ENCODE results near the gene TLX2. TPM values are rescaled to one million over a fixed set of nuclear protein-coding genes. Genes with fewer than 3 reads are reported as not detected.
A peak's percentile ranks its signal among the peaks of the same experiment; 100 is the strongest.

Gene TLX2
- total RNA-seq, 1 experiment from 2014 or later = 4.2 TPM

DNA sequence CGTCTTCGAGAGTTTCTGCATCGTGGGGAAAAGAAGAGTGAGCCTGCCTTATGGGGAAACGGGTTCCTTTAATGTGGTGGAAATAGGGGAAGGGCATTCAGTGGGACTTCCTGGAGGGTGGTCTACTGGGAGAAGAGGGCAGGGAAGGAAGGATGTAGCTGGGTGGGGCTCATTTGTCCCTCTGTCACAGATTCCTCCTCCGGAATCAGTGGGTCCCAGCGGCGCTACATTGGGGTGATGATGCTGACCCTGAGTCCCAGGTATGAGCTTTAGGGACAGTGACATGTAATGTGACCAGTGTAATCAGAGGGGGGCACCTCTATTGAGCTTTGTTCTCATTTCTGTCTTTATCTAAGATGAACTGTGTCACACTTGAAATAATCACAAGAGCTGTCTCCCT lies 17.4 kb downstream of the TLX2 start:
- DNase-seq (ENCODE audit: low read depth) = no peak

DNA sequence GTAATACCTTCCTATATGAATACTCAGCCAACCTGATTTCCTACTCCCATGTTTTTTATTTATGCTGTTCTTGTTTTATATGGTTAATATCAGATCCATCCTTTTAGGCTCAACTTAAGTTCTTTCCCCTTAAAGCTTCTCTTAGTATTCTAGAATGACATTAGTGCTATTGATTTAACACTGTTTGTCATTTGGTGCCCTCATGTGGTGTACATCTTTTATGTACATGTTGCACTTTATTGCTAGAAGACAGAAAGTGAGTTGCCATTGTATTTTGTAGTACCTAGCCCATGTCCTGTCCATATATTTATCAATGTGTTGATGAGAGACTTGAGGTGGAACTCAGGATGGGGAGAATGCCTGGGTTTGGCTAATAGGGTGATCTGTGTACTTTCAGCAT lies 18.0 kb downstream of the TLX2 start:
- peak; percentile 66 for DNase-seq (ENCODE audit: low read depth)

DNA sequence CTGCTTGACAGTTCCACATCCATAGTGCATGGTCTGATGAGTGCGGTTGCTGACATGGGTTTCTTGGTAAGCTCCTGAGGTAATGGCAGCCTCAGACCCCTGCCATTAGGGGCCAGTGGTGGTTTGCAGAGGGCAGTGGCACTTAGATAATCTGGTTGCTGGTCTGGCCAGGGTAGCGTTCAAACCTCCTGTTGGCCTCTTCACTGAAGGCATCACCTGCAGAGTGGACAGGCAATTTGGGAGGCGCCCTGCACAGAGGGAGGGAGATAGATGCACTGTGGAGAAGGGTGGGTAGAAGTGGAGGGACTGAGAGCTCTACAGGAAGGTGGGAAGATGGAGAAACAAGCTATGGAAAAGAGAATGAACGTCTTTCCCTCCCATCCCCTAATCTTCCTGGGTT lies 19.2 kb downstream of the TLX2 start:
- no peak for DNase-seq (ENCODE audit: low read depth)

DNA sequence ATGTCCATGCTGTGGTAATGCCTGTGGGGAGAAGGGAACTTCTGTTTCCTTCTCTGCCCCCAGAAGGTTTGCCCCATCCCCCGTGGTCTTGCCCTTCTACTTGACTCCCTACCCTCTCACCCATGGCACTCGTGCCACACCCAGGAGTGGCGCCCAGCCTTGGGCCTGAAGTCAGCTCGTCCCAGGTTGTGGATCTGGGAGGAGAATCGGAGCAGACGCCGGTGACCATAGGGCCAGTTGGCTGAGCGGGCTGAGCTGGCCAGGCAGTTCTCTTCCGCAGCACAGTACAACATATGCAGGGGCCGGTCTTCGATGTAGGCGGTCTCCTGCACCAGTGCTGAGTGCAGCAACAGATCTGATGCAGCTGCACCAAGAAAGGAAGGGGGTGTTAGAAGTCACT lies 20.2 kb downstream of the TLX2 start:
- DNase-seq (ENCODE audit: low read depth) = no peak

DNA sequence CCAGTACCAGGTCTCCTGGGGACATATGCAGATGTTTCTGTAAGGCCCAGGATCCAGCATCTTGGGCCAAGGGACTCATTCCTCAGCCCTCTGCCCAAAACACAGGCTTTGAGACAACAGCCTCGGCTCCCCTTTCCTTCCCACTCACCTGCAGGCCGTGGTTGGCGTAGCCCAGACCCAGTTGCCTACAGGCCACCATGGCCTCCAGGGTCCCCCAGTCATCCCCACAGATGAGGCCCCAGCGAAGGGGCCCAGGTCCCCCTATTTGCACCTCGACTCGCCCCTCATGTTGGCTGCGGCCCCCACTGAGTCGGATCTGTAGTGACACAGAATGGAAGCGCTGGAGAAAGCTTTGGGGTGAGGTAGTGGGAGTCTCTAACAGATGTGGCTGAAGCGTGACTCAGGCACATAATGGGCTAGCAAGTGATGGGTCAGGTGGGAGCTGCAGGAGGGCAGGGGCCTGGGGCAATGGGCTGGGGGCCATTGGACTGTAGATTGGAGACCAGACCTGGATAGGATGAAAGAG lies 21.3 kb downstream of the TLX2 start:
- DNase-seq (ENCODE audit: low read depth) = no peak

DNA sequence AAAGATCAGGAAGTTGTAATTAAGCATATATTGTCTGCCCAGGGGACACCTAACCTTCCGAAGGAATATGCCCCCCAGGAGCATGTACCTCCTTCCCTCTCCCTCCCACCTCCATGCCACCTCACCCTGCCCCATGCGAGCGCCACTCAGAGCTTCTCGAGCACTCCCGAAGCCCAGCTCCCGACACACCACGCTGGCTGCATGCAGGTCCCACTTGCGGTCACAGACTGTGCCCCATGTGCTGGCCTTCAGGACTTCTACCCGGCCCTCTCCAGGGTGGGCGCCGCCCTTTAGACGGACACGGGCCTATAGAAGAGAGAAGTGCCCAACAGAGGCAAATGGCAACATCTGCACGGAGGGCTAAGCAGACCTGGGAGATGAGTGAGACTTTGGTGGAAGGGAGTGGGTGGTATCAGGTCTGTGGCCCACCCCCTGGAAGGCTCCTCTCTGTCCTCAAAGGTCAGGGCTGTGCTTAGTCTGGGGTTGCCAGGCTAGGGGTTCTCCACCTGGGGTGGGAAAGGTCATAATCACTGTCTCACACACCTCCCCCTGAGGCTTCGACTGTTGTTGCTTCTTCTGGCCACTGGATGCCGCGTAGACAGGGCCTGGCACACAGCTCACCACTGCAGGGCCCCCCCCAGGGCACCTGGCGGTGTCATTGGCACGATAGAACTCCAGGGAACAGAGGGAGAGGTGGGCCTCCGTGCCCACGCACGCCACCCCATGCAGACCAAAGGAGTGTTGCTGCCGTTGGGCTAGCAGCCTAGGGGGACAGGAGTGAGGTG lies 22.1 kb downstream of the TLX2 start:
- no peak for DNase-seq (ENCODE audit: low read depth)

DNA sequence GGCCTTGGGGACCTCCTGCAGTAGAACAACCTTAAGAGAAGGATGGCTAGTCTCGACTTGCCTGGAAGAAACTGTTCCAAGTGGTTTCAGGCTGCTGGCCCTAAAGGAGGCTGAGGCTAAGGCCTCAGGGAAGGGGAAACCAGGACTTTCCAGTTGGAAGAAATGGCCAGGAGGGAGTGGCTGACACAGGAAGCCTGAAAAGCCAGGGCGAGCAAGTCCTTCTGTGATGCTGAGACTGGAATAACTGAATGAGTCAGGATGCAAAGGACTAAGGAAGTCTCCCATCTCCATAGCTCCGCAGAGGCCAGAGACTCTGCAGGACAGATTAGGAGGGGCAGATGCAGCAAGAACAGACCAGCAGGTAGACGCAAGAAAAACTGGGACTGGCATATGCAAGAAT lies 22.9 kb downstream of the TLX2 start:
- no peak for DNase-seq (ENCODE audit: low read depth)

DNA sequence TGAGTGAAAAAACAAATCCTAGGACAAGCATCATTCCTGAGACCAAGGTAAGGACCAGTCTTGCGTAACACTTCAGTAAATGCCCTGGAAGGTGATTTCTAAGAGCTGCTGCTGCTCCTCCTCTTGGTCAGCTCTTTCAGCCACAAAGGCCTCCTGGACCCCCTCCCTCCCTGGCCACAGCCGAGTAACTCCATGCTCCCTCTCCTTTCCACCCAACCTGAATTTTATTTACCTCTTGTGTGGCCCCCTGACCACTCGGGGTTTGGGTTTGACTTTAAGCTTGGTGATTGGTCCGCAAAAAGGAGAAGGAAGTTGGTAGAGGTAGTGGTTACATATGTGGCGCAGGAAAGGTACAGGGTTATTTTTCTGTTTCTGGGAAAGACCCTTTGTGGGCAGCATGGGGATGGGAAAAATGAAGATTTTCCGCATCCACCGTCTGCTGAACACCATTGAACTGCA lies 24.7 kb downstream of the TLX2 start:
- no peak for DNase-seq (ENCODE audit: low read depth)

DNA sequence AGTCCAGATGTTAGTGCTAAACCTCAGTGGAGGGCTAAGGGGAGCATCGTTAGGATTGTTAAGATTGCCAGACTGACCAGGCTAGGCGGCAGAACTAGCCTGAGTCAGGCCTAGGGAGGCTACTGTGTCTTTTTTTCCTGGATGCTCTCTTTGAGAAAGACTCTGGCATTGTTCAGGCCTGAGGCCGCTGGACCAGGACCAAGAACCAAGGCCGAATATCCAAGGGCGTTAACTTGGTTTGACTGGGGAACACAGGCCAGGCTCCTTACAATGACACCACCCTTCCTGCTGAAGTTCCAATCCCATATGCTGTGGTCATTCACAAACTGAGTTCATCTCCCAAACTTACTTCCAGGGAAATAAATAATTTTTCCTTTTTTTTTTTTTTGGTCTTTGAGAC lies 26.0 kb downstream of the TLX2 start:
- peak; percentile 22 for DNase-seq (ENCODE audit: low read depth)

DNA sequence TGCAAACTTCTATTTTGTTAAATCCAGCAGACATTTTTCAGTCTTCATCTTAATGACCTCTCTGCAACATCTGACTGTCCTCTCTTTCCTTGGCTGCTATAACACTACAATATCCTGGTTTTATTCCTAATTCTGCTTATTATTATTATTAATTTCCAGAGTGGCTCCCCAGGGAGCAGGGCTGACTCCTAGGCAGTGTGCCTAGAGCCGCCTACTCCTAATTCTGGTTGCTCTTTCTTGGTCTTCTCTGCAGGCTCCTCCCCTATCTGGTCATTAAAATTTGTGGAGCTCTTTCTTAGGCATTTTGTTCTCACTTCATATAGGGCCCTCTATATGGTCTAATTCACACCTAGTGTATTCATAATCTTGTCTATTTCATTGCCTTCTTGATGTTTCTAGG lies 28.7 kb downstream of the TLX2 start:
- no peak for DNase-seq (ENCODE audit: low read depth)

DNA sequence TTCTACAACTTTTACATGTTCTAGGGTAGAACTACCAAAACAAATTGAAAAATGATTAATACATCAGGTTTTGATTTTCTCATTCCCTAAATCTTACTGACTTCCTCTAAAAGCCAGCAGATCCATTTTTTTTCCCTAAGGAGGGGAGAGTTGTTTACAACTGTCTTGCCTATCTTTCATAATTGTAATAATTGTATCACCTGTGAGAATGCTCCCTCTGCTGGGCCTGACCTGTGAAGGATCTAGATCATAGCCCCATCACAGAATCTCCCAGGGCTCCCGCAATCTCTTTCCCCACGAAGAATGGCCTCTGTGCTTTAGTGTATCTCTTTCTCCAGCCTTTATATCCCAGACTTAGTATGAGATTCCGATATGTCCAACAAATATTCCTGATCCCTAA lies 30.4 kb downstream of the TLX2 start:
- DNase-seq (ENCODE audit: low read depth) = no peak

DNA sequence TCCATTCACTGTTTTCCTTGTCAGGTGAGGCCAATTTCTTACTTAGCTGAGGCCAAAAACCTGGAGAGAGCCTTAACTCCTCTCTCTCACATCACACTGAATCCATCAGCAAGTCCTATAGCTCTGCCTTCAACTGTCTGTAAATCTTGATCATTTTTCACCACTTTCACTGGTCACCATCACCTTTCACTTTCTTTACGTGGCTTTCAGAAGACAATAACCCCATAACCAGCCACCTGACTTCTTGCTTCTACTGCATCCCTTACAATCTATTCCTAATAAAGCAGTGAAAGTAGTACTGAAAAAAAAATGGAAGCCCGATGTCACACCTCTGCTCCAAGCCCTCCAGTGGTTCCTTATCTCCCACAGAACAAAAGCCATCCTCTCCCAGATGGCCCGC lies 31.8 kb downstream of the TLX2 start:
- DNase-seq (ENCODE audit: low read depth) = no peak

DNA sequence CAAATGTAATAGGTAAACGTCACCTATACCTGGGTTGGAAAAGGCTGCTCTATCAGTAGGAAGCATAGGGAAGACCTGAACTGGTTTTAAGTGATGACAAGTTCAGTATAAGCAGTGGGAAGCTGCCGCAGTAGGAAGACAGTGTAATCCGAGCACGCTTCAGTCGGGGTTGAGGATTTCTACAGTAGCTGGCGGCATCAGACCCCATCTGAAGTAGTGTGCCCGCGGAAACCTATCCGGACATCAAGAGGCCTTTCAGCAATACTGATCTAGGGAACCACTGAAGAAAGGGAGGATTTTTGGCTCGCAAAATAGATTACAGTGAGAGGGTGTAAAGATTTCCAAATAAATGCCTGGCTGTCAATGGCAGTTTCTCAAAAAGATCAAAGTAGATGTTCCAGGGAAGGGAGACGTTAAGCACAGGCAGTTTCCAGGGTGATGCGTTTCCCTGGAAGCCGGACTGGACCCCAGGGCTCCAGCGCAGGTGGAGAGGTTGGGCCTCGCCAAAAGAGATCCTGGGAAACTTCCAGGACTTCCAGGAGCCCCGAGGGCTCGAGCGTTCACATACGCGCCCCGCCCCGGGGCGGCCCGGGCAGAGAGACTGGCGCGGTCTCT lies 34.1 kb downstream of the TLX2 start:
- no peak for DNase-seq (ENCODE audit: low read depth)

DNA sequence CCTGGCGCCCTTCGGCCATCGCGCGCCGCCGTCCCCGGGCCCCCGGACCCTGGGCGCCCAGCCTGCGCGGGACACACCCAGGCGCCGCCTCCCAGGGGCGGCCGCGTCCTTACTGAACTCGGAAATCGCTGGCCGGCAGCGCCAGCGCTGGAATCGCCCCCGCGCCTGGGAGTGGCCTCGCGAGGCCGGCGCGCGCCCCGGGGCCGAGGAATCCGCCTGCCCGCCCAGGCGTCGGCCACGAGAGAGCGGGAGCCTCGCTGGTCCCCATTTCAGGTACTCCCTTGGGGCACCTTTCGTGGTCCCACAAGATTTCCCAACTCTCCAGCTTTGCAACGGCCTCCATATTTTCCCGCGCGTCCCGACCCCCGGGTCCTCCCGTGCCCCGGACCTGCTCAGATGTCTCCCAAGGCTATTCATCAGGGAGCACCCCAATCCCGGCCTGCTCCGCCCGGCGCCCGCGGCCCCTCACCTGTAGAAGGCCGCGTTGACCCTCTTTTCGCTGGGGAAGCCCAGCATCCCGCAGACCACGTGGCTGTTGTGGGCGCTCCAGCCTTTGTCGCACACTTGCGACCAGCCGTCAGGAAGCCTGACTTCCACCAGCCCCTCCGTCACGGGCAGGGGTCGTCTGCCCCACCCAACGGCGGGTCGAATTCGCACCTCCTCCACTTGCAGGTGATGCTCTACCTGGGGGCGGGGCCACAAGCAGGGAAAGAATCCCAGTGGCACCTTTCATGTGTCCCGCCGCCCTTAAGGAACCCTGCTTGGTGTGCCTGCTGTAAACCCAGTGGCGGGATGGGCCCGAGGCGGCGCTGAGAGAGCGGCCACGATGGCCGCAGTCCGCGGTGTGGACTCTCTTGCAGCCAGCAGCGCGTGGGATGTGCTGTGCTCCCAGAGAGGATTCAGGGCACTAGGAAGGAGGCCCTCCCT lies 34.9 kb downstream of the TLX2 start:
- no peak for DNase-seq (ENCODE audit: low read depth)

DNA sequence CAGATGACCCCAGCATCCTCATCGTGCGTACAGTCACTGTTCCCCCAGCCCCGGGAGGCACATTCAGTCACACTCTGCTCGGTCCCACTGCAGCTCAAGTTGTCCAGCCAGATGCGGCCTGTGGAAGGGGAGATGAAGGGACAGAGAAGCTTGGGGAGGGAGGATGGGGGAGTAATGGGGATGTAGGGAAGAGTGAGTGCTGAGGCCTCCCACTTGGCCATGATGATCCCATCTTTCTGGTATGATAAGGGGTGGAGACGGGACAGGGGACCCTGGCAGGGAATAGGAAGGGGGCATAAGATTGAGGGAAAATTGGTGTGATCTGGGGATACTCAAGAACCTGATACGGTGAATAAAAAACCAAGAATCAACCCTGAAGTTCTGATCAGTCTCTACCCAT lies 36.0 kb downstream of the TLX2 start:
- no peak for DNase-seq (ENCODE audit: low read depth)

DNA sequence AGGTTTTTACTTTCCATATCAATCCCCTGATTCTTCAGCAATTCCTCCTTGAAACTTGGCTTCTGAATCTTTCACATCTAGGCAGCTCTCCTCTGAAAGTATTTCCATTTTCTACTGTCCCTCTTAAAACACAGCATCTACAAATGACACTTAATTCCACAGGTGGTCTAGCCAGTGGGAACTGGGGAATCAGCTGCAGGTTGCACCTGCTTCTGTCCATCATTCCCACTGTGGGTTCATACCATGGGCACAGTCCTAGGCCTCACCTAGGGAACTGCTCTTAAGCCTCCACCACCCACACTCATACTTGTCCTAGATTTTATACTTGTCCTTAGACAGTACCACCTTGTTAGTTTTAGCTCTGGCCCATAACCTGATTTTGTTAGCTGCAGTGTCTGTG lies 37.3 kb downstream of the TLX2 start:
- no peak for DNase-seq (ENCODE audit: low read depth)

DNA sequence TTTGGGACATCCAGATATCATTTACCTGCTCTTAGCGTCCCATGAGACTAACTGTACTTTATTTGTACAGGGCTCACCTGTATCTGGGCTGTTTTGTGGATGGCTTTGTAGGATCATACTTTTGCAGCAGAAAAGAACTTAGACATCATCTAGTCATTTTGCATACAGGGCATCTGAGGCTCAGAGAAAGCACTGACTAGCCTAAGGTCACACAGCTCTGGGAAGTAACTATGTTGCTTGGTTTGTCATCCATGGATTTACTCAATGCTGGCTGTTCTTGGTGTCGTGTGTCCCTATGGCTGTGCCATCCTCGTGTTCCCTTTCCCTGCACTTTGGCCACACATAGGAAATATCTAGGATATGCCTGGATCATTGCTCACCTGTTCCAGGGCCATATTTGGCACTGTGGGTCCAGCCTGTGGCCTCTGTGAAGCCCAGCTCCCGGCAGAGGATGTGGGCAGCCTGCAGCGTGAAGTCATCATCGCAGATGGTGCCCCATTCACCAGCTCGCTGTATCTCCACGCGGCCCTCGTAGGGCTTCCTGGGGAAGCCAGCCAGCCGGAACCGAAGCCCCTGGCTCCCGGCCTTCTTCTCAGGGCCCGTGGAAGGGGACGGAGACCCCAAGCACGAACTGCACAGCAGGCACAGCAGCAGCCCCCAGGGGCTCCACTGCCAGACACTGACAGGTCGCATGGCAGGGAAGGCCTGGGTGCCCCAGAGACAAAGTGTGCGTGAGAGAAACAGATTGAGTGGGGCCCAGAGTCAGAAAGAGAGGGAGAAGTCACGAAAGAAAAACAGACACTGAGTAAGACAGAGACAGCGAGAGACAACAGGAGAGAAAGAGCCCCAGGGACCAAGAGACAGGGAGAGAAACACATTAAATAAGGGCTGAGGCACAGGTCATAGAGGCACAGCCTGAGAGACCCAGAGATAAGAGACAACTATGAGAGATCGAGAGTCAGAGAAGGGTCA lies 38.0 kb downstream of the TLX2 start:
- DNase-seq (ENCODE audit: low read depth) = peak; percentile 81

DNA sequence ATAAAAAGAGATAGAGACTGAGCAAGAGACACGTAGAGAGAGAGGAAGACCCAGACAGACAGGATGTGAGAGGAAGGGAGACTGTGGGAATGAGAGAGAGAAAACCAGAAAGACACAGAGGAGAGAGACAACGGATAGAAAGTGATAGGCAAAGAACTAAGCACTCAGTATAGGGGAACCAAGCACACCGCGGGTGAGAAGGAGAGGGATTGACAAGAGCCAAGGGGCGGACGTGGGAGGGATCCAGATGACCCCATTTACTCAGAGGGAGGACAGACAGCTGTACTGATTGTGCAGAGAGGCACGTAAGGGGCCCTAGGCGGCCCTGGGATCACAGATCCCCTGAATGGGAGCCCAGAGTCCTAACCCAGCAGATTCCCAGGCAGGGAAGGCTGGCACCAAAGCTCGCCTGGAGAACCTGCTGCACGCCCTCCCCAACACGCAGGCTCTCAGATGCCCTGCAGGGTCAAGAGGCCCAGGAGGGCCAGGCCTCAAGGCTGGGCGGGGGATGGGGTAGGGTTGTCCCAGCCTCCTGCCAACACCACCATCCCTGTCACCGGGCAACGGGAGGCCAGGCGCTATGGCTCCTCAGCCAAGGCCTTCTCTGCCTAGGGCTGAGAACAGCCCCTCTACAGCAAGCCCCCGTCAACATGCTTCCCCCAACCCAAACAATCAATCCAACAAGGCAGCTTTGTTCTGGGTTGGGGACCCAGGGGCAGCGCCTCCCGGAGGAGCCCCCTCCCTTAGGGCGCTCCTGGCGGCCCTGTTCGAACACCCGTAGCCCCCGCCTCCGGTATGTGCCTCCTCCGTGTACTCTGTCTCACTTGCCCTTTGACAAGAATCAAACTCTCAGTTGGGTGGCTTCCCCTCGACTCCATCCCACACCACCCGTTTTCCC lies 38.9 kb downstream of the TLX2 start:
- peak; percentile 76 for DNase-seq (ENCODE audit: low read depth)

DNA sequence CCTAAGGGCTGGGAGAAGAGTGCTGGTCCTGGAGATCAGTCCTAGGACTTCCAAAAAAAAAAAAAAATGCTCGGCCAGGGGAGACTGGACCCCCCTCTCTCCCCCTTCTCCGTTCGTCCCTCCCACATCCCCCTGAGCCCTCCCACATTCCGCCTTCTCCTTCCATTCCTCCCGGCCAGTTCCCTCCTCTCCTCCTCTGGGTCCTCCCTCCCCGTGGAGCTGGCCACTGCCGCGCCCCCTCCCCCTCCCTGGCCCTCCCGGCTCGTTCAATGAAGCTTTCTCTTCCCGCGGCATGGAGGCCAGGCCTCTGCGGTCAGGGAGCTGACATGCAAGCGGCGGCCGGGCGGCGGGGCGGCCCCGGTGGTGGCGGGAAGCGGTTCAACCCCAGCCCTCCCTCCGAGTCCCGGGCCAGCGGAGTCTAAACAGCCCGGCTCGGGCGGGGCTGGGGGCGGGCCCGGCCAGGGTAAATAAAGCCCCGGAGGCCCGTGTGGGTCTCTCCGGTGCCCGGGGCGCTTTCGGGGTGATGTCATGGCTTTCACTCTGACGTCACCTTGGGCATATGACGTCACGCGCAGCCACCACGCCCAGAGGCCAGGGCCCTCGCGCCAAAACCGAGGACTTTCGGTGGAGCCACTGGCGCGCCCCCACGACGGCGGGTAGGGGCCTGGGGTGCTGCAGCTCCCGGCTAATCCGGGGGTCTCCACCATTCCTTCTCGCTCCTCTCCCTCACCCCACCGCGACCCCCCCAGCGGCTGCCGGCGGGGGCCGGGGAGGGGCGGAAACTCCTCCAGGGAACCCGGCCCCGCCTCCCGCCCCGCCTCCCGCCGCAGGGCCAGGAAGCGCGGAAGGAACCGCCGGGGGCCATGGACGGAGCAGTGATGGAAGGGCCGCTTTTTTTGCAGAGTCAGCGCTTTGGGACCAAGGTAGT lies 39.9 kb downstream of the TLX2 start, which contains the start of the genes DOK1 and LOXL3:
TSS of gene DOK1 (plus strand) at position 829 of the 928 bp plus-strand sequence. CDS start at position 864, 35 bp downstream.
TSS of gene LOXL3 (minus strand) at position 51 of the 928 bp plus-strand sequence. CDS start 1,308 bp downstream, outside the sequence.
- DNase-seq (ENCODE audit: low read depth) = peak; percentile 96
